SK-N-SH (cell line): Measurements from ENCODE around the gene TOMM40. TPM values are rescaled to one million over a fixed set of nuclear protein-coding genes. Genes with fewer than 3 reads are reported as not detected.

ENCODE experiments used
- CTCF ChIA-PET: fragments of 300-600, 350-600 bp; formaldehyde crosslinking; extraction: SDS; loops from one replicate; lab custom pipeline; 2021; lab: Yijun Ruan, JAX
- POLR2A ChIA-PET: fragments of 350-600 bp; sonication (Branson Sonifier 250); formaldehyde crosslinking; extraction: SDS; loops from one replicate; lab custom pipeline; 2020; ENCODE audit warnings: antibody characterized with exemption, inconsistent platforms; lab: Yijun Ruan, JAX
- DNase-seq: peaks from one replicate; pipeline ENCODE4 v3.0.0; 2012
- H2AFZ ChIP-seq: fragments of 200-600 bp; sonication (generic); 2 replicates; pipeline ENCODE4 v1.8.1; 2016; ENCODE audit warnings: antibody characterized with exemption, mild to moderate bottlenecking, low read depth
- H3F3A ChIP-seq: fragments of 200-600 bp; sonication (generic); replicated peaks from 2 replicates; pipeline ENCODE3; 2016; ENCODE audit warnings: antibody characterized with exemption, mild to moderate bottlenecking; ENCODE audit not compliant: insufficient read depth
- H3K27ac ChIP-seq, 2 experiments: fragments of 200-500 bp in 1 of 2; fragments of 200-600 bp in 1 of 2; sonication (Bioruptor generic) in 1 of 2; sonication (generic), shearing (Covaris generic) in 1 of 2; 2 replicates each; pipeline versions ENCODE4 v1.5.1 to v1.6.1; 2014 to 2016; ENCODE audit warnings: low read depth in 2 of 2, inconsistent platforms in 1 of 2, low read length in 1 of 2, mild to moderate bottlenecking in 1 of 2, mixed read lengths in 1 of 2
- H3K27me3 ChIP-seq: fragments of 200-600 bp; sonication (generic), shearing (Covaris generic); 2 replicates; pipeline ENCODE4 v1.6.1; 2016; ENCODE audit warnings: mixed run types; ENCODE audit not compliant: insufficient read depth
- H3K36me3 ChIP-seq, 2 experiments: fragments of 200-500 bp in 1 of 2; fragments of 200-600 bp in 1 of 2; sonication (Bioruptor generic) in 1 of 2; sonication (generic) in 1 of 2; replicated peaks in 1 of 2; 2 replicates each; pipeline versions ENCODE3 to v1.5.1; 2014 to 2016; ENCODE audit warnings: low read length in 1 of 2, mild to moderate bottlenecking in 1 of 2; ENCODE audit not compliant: insufficient read depth in 2 of 2, control insufficient read depth in 1 of 2
- H3K4me1 ChIP-seq, 2 experiments: fragments of 200-500 bp in 1 of 2; fragments of 200-600 bp in 1 of 2; sonication (Bioruptor generic) in 1 of 2; sonication (generic), shearing (Covaris generic) in 1 of 2; 2 replicates each; pipeline versions ENCODE4 v1.5.1 to v1.6.1; 2014 to 2016; ENCODE audit warnings: low read depth in 1 of 2, low read length in 1 of 2, mixed run types in 1 of 2; ENCODE audit not compliant: insufficient read depth in 2 of 2, control insufficient read depth in 1 of 2
- H3K4me2 ChIP-seq: fragments of 200-600 bp; sonication (generic), shearing (Covaris generic); 2 replicates; pipeline ENCODE4 v1.6.1; 2017; ENCODE audit warnings: mixed run types
- H3K4me3 ChIP-seq, 2 experiments: fragments of 200-500 bp in 1 of 2; fragments of 200-600 bp in 1 of 2; sonication (Bioruptor generic) in 1 of 2; sonication (generic), shearing (Covaris generic) in 1 of 2; 2 replicates each; pipeline versions ENCODE4 v1.5.1 to v1.8.1; 2014 to 2016; ENCODE audit warnings: low read depth in 2 of 2, inconsistent platforms in 1 of 2, low read length in 1 of 2, mild to moderate bottlenecking in 1 of 2, mixed read lengths in 1 of 2, moderate library complexity in 1 of 2
- H3K79me2 ChIP-seq: fragments of 200-600 bp; sonication (generic); 2 replicates; pipeline ENCODE4 v1.8.1; 2017; ENCODE audit warnings: mild to moderate bottlenecking; ENCODE audit not compliant: insufficient read depth
- H3K9ac ChIP-seq: fragments of 200-600 bp; sonication (generic); 2 replicates; pipeline ENCODE4 v1.6.1; 2017; ENCODE audit warnings: mixed run types
- H3K9me2 ChIP-seq: fragments of 200-600 bp; sonication (generic); 2 replicates; pipeline ENCODE4 v1.6.1; 2017; ENCODE audit warnings: mixed run types
- H3K9me3 ChIP-seq: fragments of 200-600 bp; sonication (generic); 2 replicates; pipeline ENCODE4 v1.6.1; 2017; ENCODE audit warnings: mixed run types, mild to moderate bottlenecking, moderate library complexity
- H4K20me1 ChIP-seq: fragments of 200-600 bp; sonication (generic); 2 replicates; pipeline ENCODE4 v1.6.1; 2017; ENCODE audit warnings: mild to moderate bottlenecking, mixed run types; ENCODE audit not compliant: insufficient read depth
- CHD2 ChIP-seq: fragments of 150-350 bp; IDR thresholded peaks from 2 replicates; pipeline ENCODE4 v1.6.1; 2018; ENCODE audit warnings: low read length; ENCODE audit not compliant: partially characterized antibody
- ELF1 ChIP-seq: IDR thresholded peaks from 2 replicates; pipeline ENCODE4 v1.4.0; 2012
- EP300 ChIP-seq, 2 experiments: IDR thresholded peaks; 2 replicates each; pipeline versions ENCODE4 v1.4.0 to v1.6.1; 2012; ENCODE audit warnings: borderline replicate concordance in 1 of 2, low read depth in 1 of 2, low read length in 1 of 2
- FOXJ3 ChIP-seq: sonication (generic); formaldehyde crosslinking; IDR thresholded peaks from 2 replicates; pipeline ENCODE4 v1.5.1; 2020; ENCODE audit warnings: mild to moderate bottlenecking, missing genetic modification reagents
- FOXM1 ChIP-seq: IDR thresholded peaks from 2 replicates; pipeline ENCODE4 v1.4.0; 2012; ENCODE audit warnings: low read depth, mild to moderate bottlenecking
- GABPA ChIP-seq: IDR thresholded peaks from 2 replicates; pipeline ENCODE4 v1.4.0; 2012; ENCODE audit warnings: low read depth, mild to moderate bottlenecking
- JUND ChIP-seq: IDR thresholded peaks from 2 replicates; pipeline ENCODE4 v1.4.0; 2012
- MAX ChIP-seq: IDR thresholded peaks from 2 replicates; pipeline ENCODE4 v1.4.0; 2012; ENCODE audit warnings: low read depth
- NFIC ChIP-seq: IDR thresholded peaks from 2 replicates; pipeline ENCODE4 v1.4.0; 2012; ENCODE audit warnings: borderline replicate concordance
- PBX3 ChIP-seq: IDR thresholded peaks from 2 replicates; pipeline ENCODE4; 2012
- RAD21 ChIP-seq: IDR thresholded peaks from 2 replicates; pipeline ENCODE4 v1.6.1; 2012; ENCODE audit warnings: mild to moderate bottlenecking, low read length
- RCOR1 ChIP-seq: fragments of 150-350 bp; IDR thresholded peaks from 2 replicates; pipeline ENCODE4 v1.6.1; 2017; ENCODE audit warnings: antibody characterized with exemption, low read length
- RFX5 ChIP-seq: IDR thresholded peaks from 2 replicates; pipeline ENCODE4 v1.6.1; 2012; ENCODE audit warnings: mild to moderate bottlenecking, improper control_type of control experiment, low read length
- RXRA ChIP-seq: IDR thresholded peaks from 2 replicates; pipeline ENCODE4 v1.4.0; 2012; ENCODE audit warnings: low read depth, mild to moderate bottlenecking, borderline replicate concordance
- SIN3A ChIP-seq: IDR thresholded peaks from 2 replicates; pipeline ENCODE4 v1.6.1; 2012; ENCODE audit warnings: low read depth, mild to moderate bottlenecking, low read length, moderate library complexity, borderline replicate concordance
- SMC3 ChIP-seq: IDR thresholded peaks from 2 replicates; pipeline ENCODE4 v1.6.1; 2012; ENCODE audit warnings: low read depth, low read length, improper control_type of control experiment
- USF1 ChIP-seq: IDR thresholded peaks from 2 replicates; pipeline ENCODE4 v1.4.0; 2012; ENCODE audit warnings: low read depth, borderline replicate concordance
- USF2 ChIP-seq: fragments of 150-350 bp; IDR thresholded peaks from 2 replicates; pipeline ENCODE4 v1.6.1; 2017; ENCODE audit warnings: antibody characterized with exemption, low read length, low read depth, borderline replicate concordance
- YY1 ChIP-seq: IDR thresholded peaks from 2 replicates; pipeline ENCODE4 v1.4.0; 2012; ENCODE audit warnings: low read depth, mild to moderate bottlenecking
- WGBS: methylation state at CpG from one replicate; pipeline ENCODE4 v1.1.6; 2017; ENCODE audit warnings: low lambda C conversion rate; 5-methylcytosine and 5-hydroxymethylcytosine counted together
- polyA plus RNA-seq, 3 experiments: library from polyadenylated mRNA; depleted of rRNA; stranded (reverse); fragments of >200 nt; gene quantifications; 2 replicates each; pipeline ENCODE4 v1.2.3, GENCODE V29; 2012

The TOMM40 gene
- polyA plus RNA-seq, 1 of the 3 experiments (the other 2 are of a cell fraction): 78.9 TPM

- TF ChIP-seq RXRA: no peak
- no peak for TF ChIP-seq PBX3
- no peak for TF ChIP-seq CHD2
- TF ChIP-seq JUND: no peak
- TF ChIP-seq, all 33 proteins: peak for 0
- Histone ChIP-seq H2AFZ (no peak overlapping the region), H3K79me2 (peaks cover 56% of the 10 kb centered on the region), H3K4me2 (no peak overlapping the region), H3K9ac (no peak overlapping the region), H3K36me3 (peaks cover 26 to 47% of the 10 kb centered on the region in 2 experiments), H3F3A (peaks cover 12% of the 10 kb centered on the region), H3K4me1 (peaks cover 8 to 21% of the 10 kb centered on the region in 2 experiments; a peak in 2 of 4 replicates), H3K9me3 (no peaks in the 10 kb centered on the region), H3K4me3 (no peak overlapping the region), H3K27ac (no peak overlapping the region), H4K20me1 (no peaks in the 10 kb centered on the region), H3K9me2 (no peaks in the 10 kb centered on the region), H3K27me3 (no peaks in the 10 kb centered on the region)
- no peak for DNase-seq
- ChIA-PET POLR2A (no interaction called here), CTCF (interaction anchor here (1.0 kb wide), 1 partner anchor 58 kb away, joined by 5 read pairs; no protein-coding TSS in a partner anchor)
- WGBS: 97% methylated on average over 6 of the region's 6 CpGs
Observed at GRCh38 chr19:44894052-44894400, 3.0 kb downstream of the TOMM40 start.

- H3K4me3 ChIP-seq: no peak overlapping the region
- H3K4me1 ChIP-seq: peaks cover 5 to 17% of the 10 kb centered on the region in 2 experiments; a peak in 2 of 4 replicates
- no peak for TF ChIP-seq FOXM1
- TF ChIP-seq EP300 (IDR thresholded peaks at IDR 0.05; ENCODE audit: borderline replicate concordance in 1 of 2, low read depth in 1 of 2, low read length in 1 of 2): no peak
- no peak for TF ChIP-seq YY1
- TF ChIP-seq USF1: no peak
- no peak for TF ChIP-seq SMC3
- no peak for TF ChIP-seq FOXJ3 (CRISPR knock-in tag)
- H4K20me1 ChIP-seq: no peaks in the 10 kb centered on the region
- ChIA-PET POLR2A (no interaction called here), CTCF (interaction anchor here (1.0 to 1.4 kb wide), 2 partner anchors 9 to 57 kb away, joined by 5 to 10 read pairs; no protein-coding TSS in a partner anchor)
- H3K9ac ChIP-seq: no peak overlapping the region
- DNase-seq: no peak
- H3K27ac ChIP-seq: no peak overlapping the region
- H3K36me3 ChIP-seq: peaks cover 30 to 49% of the 10 kb centered on the region in 2 experiments
- peaks cover 56% of the 10 kb centered on the region for H3K79me2 ChIP-seq
- no peaks in the 10 kb centered on the region for H3K27me3 ChIP-seq
- WGBS: 73% methylated on average over 9 of the region's 9 CpGs
- peaks cover 3% of the 10 kb centered on the region for H3F3A ChIP-seq
- no peak overlapping the region for H3K4me2 ChIP-seq
- H2AFZ ChIP-seq: no peak overlapping the region
- no peaks in the 10 kb centered on the region for H3K9me3 ChIP-seq
- no peaks in the 10 kb centered on the region for H3K9me2 ChIP-seq
Observed at GRCh38 chr19:44894946-44895345, 3.9 kb downstream of the TOMM40 start.

GRCh38 chr19:44897835-44898234 lies 6.8 kb downstream of the TOMM40 start:
- Histone ChIP-seq H3K4me2 (no peak overlapping the region), H3K27ac (no peak overlapping the region), H3K9me2 (no peaks in the 10 kb centered on the region), H3K27me3 (no peaks in the 10 kb centered on the region), H3K4me1 (peaks cover 0 to 2% of the 10 kb centered on the region in 2 experiments; a peak in 1 of 4 replicates), H3K79me2 (peaks cover 37% of the 10 kb centered on the region; the same call in 1 of the 2 replicates), H3K9ac (no peak overlapping the region), H3F3A (no peaks in the 10 kb centered on the region), H3K4me3 (no peak overlapping the region), H3K36me3 (peaks cover 38 to 48% of the 10 kb centered on the region in 2 experiments), H3K9me3 (no peaks in the 10 kb centered on the region), H2AFZ (no peak overlapping the region), H4K20me1 (no peaks in the 10 kb centered on the region)
- no peak for DNase-seq
- 93% methylated on average over 3 of the region's 8 CpGs for WGBS
- ChIA-PET POLR2A (no interaction called here), CTCF (no interaction called here)
- no peak for TF ChIP-seq GABPA
- TF ChIP-seq NFIC: no peak
- TF ChIP-seq RCOR1: no peak
- TF ChIP-seq YY1: no peak
- TF ChIP-seq USF2: no peak
- TF ChIP-seq RFX5: no peak
- TF ChIP-seq RAD21: no peak
- TF ChIP-seq FOXM1: no peak
- TF ChIP-seq RXRA: no peak
- TF ChIP-seq SIN3A: no peak
- no peak for TF ChIP-seq MAX
- TF ChIP-seq USF1: no peak
- no peak for TF ChIP-seq ELF1
